Natural killer cell (primary cell): ENCODE data around the gene ANO8. TPM values are rescaled to one million over a fixed set of nuclear protein-coding genes. Genes with fewer than 3 reads are reported as not detected.
"Not testable (repeated sequence)": the region's sequence is repeated elsewhere in the genome, so short reads cannot be mapped to it uniquely, and the experiment has no call there.

ENCODE experiments used
- ATAC-seq, 3 donors: fragments of 150-1000 bp in 2 of 3; fragments of 200-7000 bp in 1 of 3; cut with Tn5 transposase; 1 replicate in 1 of 3; 2 replicates in 2 of 3; pipeline ENCODE4 v1.10.0; 2021; ENCODE audit warnings: mild to moderate bottlenecking in 2 of 3, moderate library complexity in 2 of 3
- DNase-seq, 2 donors: peaks; one replicate each; pipeline versions ENCODE4 v3.0.0 to v3.0.0-alpha.2; 2013 to 2021; ENCODE audit warnings: mixed read lengths in 1 of 2
- H3K27ac ChIP-seq: one replicate; pipeline ENCODE4 v1.5.1; 2013; ENCODE audit warnings: mild to moderate bottlenecking, low read length
- H3K27me3 ChIP-seq: one replicate; pipeline ENCODE4 v1.6.1; 2013; ENCODE audit warnings: low read length; ENCODE audit not compliant: control insufficient read depth, insufficient read depth
- H3K36me3 ChIP-seq: one replicate; pipeline ENCODE4 v1.6.1; 2013; ENCODE audit warnings: low read length; ENCODE audit not compliant: control insufficient read depth, insufficient read depth
- H3K4me1 ChIP-seq: one replicate; pipeline ENCODE4 v1.6.1; 2013; ENCODE audit warnings: low read length; ENCODE audit not compliant: control insufficient read depth, insufficient read depth
- H3K4me3 ChIP-seq: one replicate; pipeline ENCODE4 v1.5.1; 2013; ENCODE audit warnings: low read length
- H3K9me3 ChIP-seq: one replicate; pipeline ENCODE4 v1.6.1; 2013; ENCODE audit warnings: low read length; ENCODE audit not compliant: control insufficient read depth, insufficient read depth
- H3K27ac Mint-ChIP-seq, 2 donors: one replicate each; pipeline ENCODE4 v1.8.0; 2022; ENCODE audit warnings: mild to moderate bottlenecking in 2 of 2, mixed read lengths in 2 of 2, moderate library complexity in 1 of 2
- H3K27me3 Mint-ChIP-seq, 2 donors: one replicate each; pipeline ENCODE4 v1.8.0; 2022; ENCODE audit warnings: low read depth in 2 of 2, mixed read lengths in 2 of 2
- H3K36me3 Mint-ChIP-seq: one replicate; pipeline ENCODE4 v1.8.0; 2022; ENCODE audit warnings: mixed read lengths
- H3K4me1 Mint-ChIP-seq, 2 donors: one replicate each; pipeline ENCODE4 v1.8.0; 2022; ENCODE audit warnings: mixed read lengths in 2 of 2
- H3K4me3 Mint-ChIP-seq: one replicate; pipeline ENCODE4 v1.8.0; 2022; ENCODE audit warnings: mild to moderate bottlenecking, moderate library complexity, mixed read lengths
- H3K9me3 Mint-ChIP-seq, 2 donors: one replicate each; pipeline ENCODE4 v1.8.0; 2022; ENCODE audit warnings: mixed read lengths in 2 of 2
- WGBS: methylation state at CpG from one replicate; pipeline ENCODE4 v1.1.7; 2013; ENCODE audit warnings: missing lambda C conversion rate; ENCODE audit not compliant: insufficient coverage; 5-methylcytosine and 5-hydroxymethylcytosine counted together
- intact Hi-C: fragments of 100-400 bp; cut with micrococcal nuclease; formaldehyde crosslinking; loops from one replicate; pipeline ENCODE4 v1.14.2; 2022
- total RNA-seq, 4 donors: library from RNA; stranded (reverse); fragments of 120-200 nt in 1 of 4; gene quantifications; one replicate each; pipeline versions ENCODE4 v1.2.3 to v1.2.4, GENCODE V29; 2013 to 2022
- TF ChIP-seq, protein P1 (sequence below): fragments of 200-600 bp; IDR thresholded peaks from one replicate; pipeline ENCODE4 v1.8.0; 2022; ENCODE audit warnings: antibody characterized with exemption

The ANO8 gene
- total RNA-seq, 3 donors from 2014 or later (not counting 1 experiment from before 2014, with no cell fraction given): 18.5 to 24.7 (median 19.1) TPM

DNA sequence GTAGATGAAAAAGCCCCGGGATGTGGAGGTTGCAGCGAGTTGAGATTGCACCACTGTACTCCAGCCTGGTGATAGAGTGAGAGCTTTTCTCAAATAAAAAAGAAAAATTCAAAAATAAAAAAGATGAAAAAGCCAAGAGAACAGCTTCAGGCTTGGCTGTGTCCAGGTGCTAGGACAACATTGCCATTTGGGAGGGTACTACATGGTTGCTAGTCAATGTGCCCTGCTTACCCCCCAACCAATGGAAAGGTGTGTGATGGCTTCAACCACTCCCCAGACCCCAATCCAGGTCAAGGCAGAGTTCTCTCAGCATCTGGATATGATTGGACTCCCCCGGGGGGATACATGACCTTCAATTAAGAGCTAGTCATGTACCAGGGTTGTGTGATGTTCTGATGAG lies 55.2 kb downstream of the ANO8 start:
- Histone ChIP-seq H3K4me3 (no peak overlapping the region), H3K27ac (no peak overlapping the region), H3K27me3 (peaks cover 12% of the 10 kb centered on the region), H3K4me1 (peaks cover 19% of the 10 kb centered on the region), H3K9me3 (no peaks in the 10 kb centered on the region), H3K36me3 (peaks cover 28% of the 10 kb centered on the region)
- intact Hi-C loops: no loop called here
- ATAC-seq: no peak
- TF ChIP-seq, protein P1, sequence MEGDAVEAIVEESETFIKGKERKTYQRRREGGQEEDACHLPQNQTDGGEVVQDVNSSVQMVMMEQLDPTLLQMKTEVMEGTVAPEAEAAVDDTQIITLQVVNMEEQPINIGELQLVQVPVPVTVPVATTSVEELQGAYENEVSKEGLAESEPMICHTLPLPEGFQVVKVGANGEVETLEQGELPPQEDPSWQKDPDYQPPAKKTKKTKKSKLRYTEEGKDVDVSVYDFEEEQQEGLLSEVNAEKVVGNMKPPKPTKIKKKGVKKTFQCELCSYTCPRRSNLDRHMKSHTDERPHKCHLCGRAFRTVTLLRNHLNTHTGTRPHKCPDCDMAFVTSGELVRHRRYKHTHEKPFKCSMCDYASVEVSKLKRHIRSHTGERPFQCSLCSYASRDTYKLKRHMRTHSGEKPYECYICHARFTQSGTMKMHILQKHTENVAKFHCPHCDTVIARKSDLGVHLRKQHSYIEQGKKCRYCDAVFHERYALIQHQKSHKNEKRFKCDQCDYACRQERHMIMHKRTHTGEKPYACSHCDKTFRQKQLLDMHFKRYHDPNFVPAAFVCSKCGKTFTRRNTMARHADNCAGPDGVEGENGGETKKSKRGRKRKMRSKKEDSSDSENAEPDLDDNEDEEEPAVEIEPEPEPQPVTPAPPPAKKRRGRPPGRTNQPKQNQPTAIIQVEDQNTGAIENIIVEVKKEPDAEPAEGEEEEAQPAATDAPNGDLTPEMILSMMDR: no peak
- no peak overlapping the region for H3K27ac Mint-ChIP-seq
- peaks cover 0 to 14% of the 10 kb centered on the region in 2 donors for H3K4me1 Mint-ChIP-seq
- no peak overlapping the region for H3K4me3 Mint-ChIP-seq
- no peaks in the 10 kb centered on the region for H3K9me3 Mint-ChIP-seq
- WGBS: 86% methylated on average over 3 of the region's 3 CpGs
- H3K36me3 Mint-ChIP-seq: no peaks in the 10 kb centered on the region
- peaks cover 0 to 17% of the 10 kb centered on the region in 2 donors for H3K27me3 Mint-ChIP-seq
- no peak for DNase-seq

DNA sequence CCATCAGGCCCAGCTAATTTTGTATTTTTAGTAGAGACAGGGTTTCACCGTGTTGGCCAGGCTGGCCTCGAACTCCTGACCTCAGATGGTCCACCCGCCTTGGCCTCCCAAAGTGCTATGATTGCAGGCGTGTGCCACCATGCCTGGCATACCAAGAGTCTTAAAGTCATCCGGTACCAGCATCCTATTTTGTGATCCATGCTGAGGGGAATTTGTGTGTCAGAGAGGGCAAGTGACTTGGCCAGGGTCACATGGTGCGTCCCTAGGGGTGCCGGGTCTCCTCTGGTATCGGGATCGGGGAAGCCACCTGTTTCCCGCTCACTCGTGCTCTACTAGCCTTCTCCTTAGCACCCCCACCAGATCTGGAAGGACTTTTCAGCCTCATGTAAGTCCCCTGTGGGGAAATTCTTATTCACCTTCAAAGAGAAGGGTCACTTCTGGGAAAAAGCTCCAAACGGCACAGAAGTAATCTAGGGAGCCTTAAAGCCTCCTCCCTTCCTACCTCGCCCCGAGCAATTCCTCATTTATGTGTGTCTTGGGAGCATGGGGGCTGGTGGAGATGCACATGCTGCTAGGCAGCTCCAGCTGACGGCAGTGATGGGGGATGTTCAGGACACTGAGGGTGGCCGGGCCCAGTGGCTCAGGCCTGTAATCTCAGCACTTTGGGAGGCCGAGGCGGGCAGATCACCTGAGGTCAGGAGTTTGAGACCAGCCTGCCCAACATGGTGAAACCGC lies 59.0 kb downstream of the ANO8 start:
- Mint-ChIP-seq H3K36me3 (no peaks in the 10 kb centered on the region), H3K27me3 (no peaks in the 10 kb centered on the region), H3K9me3 (no peaks in the 10 kb centered on the region), H3K4me1 (no peaks in the 10 kb centered on the region), H3K27ac (no peak overlapping the region), H3K4me3 (no peak overlapping the region)
- Histone ChIP-seq H3K27me3 (no peaks in the 10 kb centered on the region), H3K4me3 (no peak overlapping the region), H3K36me3 (peaks cover 51% of the 10 kb centered on the region), H3K9me3 (no peaks in the 10 kb centered on the region), H3K27ac (no peak overlapping the region), H3K4me1 (no peaks in the 10 kb centered on the region)
- no peak for DNase-seq
- TF ChIP-seq, protein P1: no peak
- no peak for ATAC-seq
- intact Hi-C loops: no loop called here
- WGBS: 98% methylated on average over 17 of the region's 19 CpGs

DNA sequence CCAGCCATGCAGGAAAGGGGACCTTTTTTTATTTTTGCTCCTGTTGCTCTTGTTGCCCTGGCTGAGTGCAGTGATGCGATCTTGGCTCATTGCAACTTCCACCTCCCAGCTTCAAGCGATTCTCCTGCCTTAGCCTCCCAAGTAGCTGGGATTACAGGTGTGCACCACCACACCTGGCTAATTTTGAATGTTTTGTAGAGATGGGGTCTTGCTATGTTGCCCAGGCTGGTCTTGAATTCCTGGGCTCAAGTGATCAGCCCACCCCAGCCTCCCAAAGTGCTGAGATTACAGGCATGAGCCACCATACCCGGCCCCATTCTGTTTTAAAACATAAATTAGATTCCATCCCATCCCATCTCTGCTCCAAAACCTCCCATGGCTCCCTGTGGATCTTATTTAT lies 59.8 kb downstream of the ANO8 start:
- H3K36me3 ChIP-seq: peaks cover 55% of the 10 kb centered on the region
- ATAC-seq, H3K27me3 ChIP-seq, H3K36me3 Mint-ChIP-seq, H3K27ac ChIP-seq, H3K27ac Mint-ChIP-seq, H3K27me3 Mint-ChIP-seq, H3K4me3 ChIP-seq, H3K9me3 ChIP-seq, H3K9me3 Mint-ChIP-seq, DNase-seq, H3K4me1 ChIP-seq, H3K4me1 Mint-ChIP-seq, intact Hi-C loops, H3K4me3 Mint-ChIP-seq: not testable (repeated sequence)
- WGBS: 100% methylated on average over 2 of the region's 3 CpGs

Other genes with a start within 250 kb of the ANO8 start
- 10 to 100 TPM; 16.4 to 21.1 (median 20.9) TPM for gene USE1, start 119.5 kb downstream of the ANO8 start, total RNA-seq
- gene OCEL1, start 108.6 kb downstream of the ANO8 start, total RNA-seq: 10 to 100 TPM; 28.1 to 39.1 (median 37.0) TPM
- 1 to 10 TPM; 1.3 to 4.2 (median 1.8) TPM for gene NR2F6, start 88.9 kb downstream of the ANO8 start, total RNA-seq
- gene USHBP1, start 70.1 kb downstream of the ANO8 start, total RNA-seq: not detected
- gene BABAM1, start 67.4 kb downstream of the ANO8 start, total RNA-seq: 100 to 1,000 TPM; 106 to 127 (median 106) TPM
- 1 to 10 TPM; 1.3 to 3.6 (median 2.0) TPM for gene ANKLE1, start 53.0 kb downstream of the ANO8 start, total RNA-seq
- 1 to 10 TPM; 7.5 to 10.0 (median 9.7) TPM for gene ABHD8, start 31.4 kb downstream of the ANO8 start, total RNA-seq
- gene MRPL34, start 29.0 kb downstream of the ANO8 start, total RNA-seq: 10 to 100 TPM; 26.9 to 40.8 (median 39.4) TPM
- 10 to 100 TPM; 32.2 to 42.5 (median 37.7) TPM for gene DDA1, start 25.3 kb downstream of the ANO8 start, total RNA-seq
- gene GTPBP3, start 2.7 kb upstream of the ANO8 start, total RNA-seq: 10 to 100 TPM; 21.6 to 33.0 (median 27.7) TPM
- under 1 TPM in 2 of 3 donors, not detected in 1; 0.33 to 0.53 TPM for gene PLVAP, start 42.5 kb upstream of the ANO8 start, total RNA-seq
- gene CCDC194, start 59.3 kb upstream of the ANO8 start, total RNA-seq: 1 to 10 TPM in 2 of 3 donors, not detected in 1; 2.7 TPM
- gene BST2, start 70.8 kb upstream of the ANO8 start, total RNA-seq: 100 to 1,000 TPM in 2 of 3 donors, 10 to 100 TPM in 1; 84.8 to 106 (median 100) TPM
- 10 to 100 TPM; 28.4 to 30.1 (median 29.4) TPM for gene MVB12A, start 85.2 kb upstream of the ANO8 start, total RNA-seq
- gene TMEM221, start 113.8 kb upstream of the ANO8 start, total RNA-seq: not detected
- not detected for gene NXNL1, start 126.1 kb upstream of the ANO8 start, total RNA-seq
- gene SLC27A1, start 135.7 kb upstream of the ANO8 start, total RNA-seq: 10 to 100 TPM; 12.9 to 26.2 (median 16.3) TPM
- gene PGLS, start 176.8 kb upstream of the ANO8 start, total RNA-seq: 10 to 100 TPM; 52.9 to 58.1 (median 57.8) TPM
- 10 to 100 TPM; 39.0 to 55.4 (median 43.7) TPM for gene COLGALT1, start 220.8 kb upstream of the ANO8 start, total RNA-seq